HG02938 (cell line): ENCODE data around the gene PTGDR.
A peak's percentile ranks its signal among the peaks of the same experiment; 100 is the strongest.

ENCODE experiments used
- ATAC-seq: cut with Tn5 transposase; IDR thresholded peaks from one replicate; pipeline ENCODE4 v1.9.1; 2021; ENCODE audit warnings: mild to moderate bottlenecking, moderate library complexity; ENCODE audit not compliant: unreplicated experiment

PTGDR gene

GRCh38 chr14:52307905-52308304, 40.4 kb downstream of the PTGDR start:
- ATAC-seq = no peak

- ATAC-seq = no peak
These were observed 43.0 kb downstream of the PTGDR start for GRCh38 chr14:52310541-52310940.

GRCh38 chr14:52312931-52313355, 45.4 kb downstream of the PTGDR start:
- no peak for ATAC-seq

GRCh38 chr14:52313462-52313861, 46.0 kb downstream of the PTGDR start:
- ATAC-seq = no peak

DNA sequence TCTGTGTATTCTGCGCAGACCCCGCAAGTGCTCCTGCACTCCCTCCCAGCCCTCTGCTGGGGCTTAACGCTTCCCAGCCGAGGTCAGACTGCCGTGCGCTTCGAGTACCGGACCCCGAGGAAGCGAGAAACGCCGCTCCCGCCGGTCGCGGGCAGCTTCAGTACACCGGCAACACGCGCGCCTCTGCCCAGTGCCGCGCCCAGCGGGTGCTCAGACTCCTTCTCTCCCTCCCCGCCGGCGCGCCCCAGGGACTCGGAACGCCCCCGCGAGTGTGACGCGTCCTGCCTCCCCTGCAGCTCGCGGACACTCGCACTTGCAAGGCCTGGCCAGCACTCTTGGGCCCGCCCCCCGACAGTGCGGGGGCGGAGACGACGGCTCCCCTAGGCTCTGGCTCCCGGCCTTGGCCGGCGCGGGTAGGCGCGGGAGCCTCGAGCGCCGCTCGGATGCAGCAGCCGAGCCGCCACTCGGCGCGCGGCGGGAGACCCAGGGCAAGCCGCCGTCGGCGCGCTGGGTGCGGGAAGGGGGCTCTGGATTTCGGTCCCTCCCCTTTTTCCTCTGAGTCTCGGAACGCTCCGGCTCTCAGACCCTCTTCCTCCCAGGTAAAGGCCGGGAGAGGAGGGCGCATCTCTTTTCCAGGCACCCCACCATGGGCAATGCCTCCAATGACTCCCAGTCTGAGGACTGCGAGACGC, 46.6 kb downstream of the PTGDR start, which contains the start of gene PTGER2:
Gene PTGER2 (plus strand): TSS at position 410 of the 692 bp plus-strand sequence. CDS start 237 bp downstream, at position 647.
- ATAC-seq = no peak

- no peak for ATAC-seq
These were observed 47.3 kb downstream of the PTGDR start for GRCh38 chr14:52314595-52315354.

DNA sequence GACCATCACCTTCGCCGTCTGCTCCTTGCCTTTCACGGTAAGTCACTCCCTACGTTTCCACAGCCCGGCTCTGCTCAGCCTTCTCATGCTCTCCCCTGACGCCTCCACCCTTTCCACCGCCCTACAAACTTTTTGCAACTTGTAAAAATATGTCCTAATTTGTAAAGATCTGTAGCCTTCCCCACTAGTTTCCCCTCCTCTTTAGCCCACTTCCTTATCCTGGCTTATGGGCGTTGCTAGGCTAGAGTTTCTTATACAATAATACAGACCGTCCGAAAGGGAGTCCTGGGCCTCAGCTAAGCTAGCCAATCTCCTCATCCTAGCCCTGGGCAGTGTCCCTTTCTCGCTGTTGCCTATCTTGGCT, 47.8 kb downstream of the PTGDR start:
- ATAC-seq = no peak

DNA sequence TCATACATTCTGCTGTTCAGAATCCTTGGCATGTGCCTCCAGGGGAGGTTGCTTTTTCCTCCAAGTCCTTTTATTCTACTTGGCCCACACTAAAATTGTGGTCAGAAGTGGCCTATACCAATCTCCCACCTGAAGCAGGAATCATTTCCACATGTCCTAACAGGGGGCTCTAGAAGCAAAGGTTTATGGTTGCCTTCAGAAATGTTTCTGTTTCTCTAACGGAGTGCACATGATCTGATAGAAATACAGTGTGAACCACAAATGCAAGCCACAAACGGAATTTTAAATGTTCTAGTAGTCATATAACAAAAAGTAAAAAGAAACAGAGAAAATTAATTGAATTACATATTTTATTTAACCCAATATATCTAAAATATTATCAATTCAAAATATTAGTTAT, 50.6 kb downstream of the PTGDR start:
- ATAC-seq = no peak

DNA sequence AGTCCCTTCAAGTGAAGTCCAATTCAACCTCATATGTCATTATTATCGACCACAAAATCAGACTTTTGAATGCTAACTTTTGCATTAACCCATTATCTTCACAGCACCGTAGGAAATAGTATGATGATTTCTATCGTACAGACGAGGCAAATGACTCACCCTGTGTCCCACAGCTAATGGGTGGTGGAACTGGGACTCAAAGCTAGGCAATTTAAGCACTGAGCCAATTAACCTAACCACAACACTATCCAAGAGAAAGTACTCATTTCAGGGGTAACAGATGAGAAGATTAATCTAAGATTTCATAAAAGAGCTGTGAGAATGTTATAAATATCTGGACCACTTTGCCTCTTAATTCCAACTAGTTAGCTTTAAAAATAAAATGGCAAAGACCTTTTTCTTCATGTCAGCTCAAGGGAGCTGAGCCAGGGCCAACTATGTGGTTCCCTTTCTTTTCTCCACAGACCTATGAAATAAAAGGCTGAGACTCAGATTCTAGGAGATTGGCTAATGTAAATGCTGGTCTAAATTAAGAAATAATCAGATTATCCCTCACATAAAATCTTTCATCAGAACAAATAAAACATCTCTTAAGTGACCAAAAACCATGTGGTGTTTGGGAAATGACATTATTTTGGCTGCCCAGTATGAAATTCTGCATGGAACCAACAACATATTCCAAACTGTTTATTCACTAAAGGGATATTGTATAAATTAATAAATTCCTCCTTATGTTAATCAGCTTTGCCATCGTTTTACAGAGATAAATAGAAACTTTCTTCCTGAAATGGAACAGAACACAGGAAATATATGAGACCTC, 51.5 kb downstream of the PTGDR start:
- ATAC-seq = no peak

GRCh38 chr14:52319919-52320318, 52.4 kb downstream of the PTGDR start:
- no peak for ATAC-seq

DNA sequence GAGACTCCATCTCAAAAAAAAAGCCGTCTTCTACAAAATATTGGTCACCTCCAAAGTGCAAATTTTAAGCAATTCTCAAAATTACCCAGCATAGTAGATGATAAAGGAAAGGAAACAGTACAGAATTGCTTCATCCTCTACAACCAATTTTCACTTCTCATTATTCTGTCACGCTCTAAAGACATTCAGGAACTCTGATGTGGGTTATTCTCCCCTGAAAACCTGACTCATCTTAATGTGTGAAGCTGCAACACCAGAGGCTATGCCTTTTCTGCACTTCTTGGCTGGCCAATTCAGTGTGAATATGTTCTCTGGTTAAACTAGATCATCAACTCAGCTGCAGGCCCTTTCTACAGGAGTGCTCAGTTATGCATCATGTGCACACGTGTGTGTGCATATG, 57.6 kb downstream of the PTGDR start:
- ATAC-seq = peak; percentile 98

DNA sequence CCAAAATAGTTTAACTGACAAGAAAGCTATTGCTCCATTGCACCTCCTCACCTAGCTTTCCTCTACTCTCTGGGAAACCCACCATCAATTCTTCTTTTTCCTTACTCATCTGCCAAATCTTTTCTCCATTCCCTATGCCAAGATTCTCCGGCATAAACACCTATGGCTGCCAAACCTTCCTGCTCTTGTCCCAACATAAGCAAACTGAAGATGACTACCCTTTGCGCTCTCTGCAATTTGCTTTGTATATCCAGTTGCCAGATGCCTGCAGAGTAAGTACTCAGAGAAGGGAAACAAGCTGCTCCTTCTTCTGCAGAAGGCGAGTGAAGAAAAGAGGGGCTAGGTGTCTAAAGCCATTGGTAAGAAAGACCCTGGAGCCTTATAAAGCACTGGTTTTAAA, 58.1 kb downstream of the PTGDR start:
- ATAC-seq = no peak
